Fibroblast of the aortic adventitia (primary cell): ENCODE data around the gene RARB. TPM values are rescaled to one million over a fixed set of nuclear protein-coding genes. Genes with fewer than 3 reads are reported as not detected.

Experiments used
- DNase-seq: peaks from one replicate; pipeline ENCODE4 v3.0.0-alpha.2; 2010; ENCODE audit warnings: low read depth
- H3K4me3 ChIP-seq: 2 replicates; pipeline ENCODE4 v1.5.1; 2011; ENCODE audit warnings: low read depth, mild to moderate bottlenecking, control low read depth, low read length, moderate library complexity
- CTCF ChIP-seq: IDR thresholded peaks from 2 replicates; pipeline ENCODE4 v1.5.1; 2011; ENCODE audit warnings: mild to moderate bottlenecking, low read length, control low read depth, inconsistent platforms; ENCODE audit not compliant: insufficient read depth
- total RNA-seq: library from RNA; depleted of rRNA; stranded (reverse); fragments of >200 nt; gene quantifications from 2 replicates; pipeline ENCODE4 v1.2.3, GENCODE V29; 2012; ENCODE audit warnings: low replicate concordance

The RARB gene
- total RNA-seq, 1 donor, result 3.1 TPM

GRCh38 chr3:25594007-25594502 lies 166.0 kb downstream of the RARB start:
- TF ChIP-seq CTCF, result peak; percentile 66
- H3K4me3 ChIP-seq, result no peak overlapping the region
- DNase-seq, result peak; percentile 88

- H3K4me3 ChIP-seq, result no peak overlapping the region
- no peak for TF ChIP-seq CTCF
- DNase-seq, result no peak
These were observed 169.6 kb downstream of the RARB start for GRCh38 chr3:25597535-25598101.

- DNase-seq, result peak; percentile 9
- no peak for TF ChIP-seq CTCF
- no peak overlapping the region for H3K4me3 ChIP-seq
These were observed 175.6 kb downstream of the RARB start for GRCh38 chr3:25603703-25604102.

GRCh38 chr3:25604107-25604805 lies 176.2 kb downstream of the RARB start:
- DNase-seq, result peak; percentile 87

GRCh38 chr3:25610167-25610566 lies 182.1 kb downstream of the RARB start:
- no peak overlapping the region for H3K4me3 ChIP-seq
- no peak for TF ChIP-seq CTCF
- no peak for DNase-seq

More at GRCh38 chr3:25604107-25604805, 176.2 kb downstream of the RARB start:
- no peak for TF ChIP-seq CTCF
- H3K4me3 ChIP-seq, result no peak overlapping the region

- H3K4me3 ChIP-seq, result no peak overlapping the region
- no peak for TF ChIP-seq CTCF
- no peak for DNase-seq
These were observed 182.7 kb downstream of the RARB start for GRCh38 chr3:25610779-25611178.
